ENCODE measurements around the gene CFLAR.

CFLAR gene

GRCh38 chr2:201116115-201116958 is at the start of gene CFLAR:
CFLAR (plus strand) TSS chr2:201116164; CDS start chr2:201129866, 13,702 bp downstream.
- Histone ChIP-seq H3K9ac (ENCODE audit: low read depth in 1 of 2, low read length in 2 of 2) (peak within 1 kb of the TSS; percentile 93 to 98), H3K36me3 (ENCODE audit: control insufficient read depth in 1 of 2, insufficient read depth in 2 of 2, low read length in 2 of 2) (no peaks in the 10 kb centered on the region), H3K9me3 (ENCODE audit: control insufficient read depth in 1 of 2, low read length in 2 of 2) (no peaks in the 10 kb centered on the region), H3K27ac (ENCODE audit: low read depth, low read length) (peak within 1 kb of the TSS; percentile 99), H3K4me1 (ENCODE audit: control insufficient read depth in 1 of 2, insufficient read depth in 2 of 2, low read length in 2 of 2) (peaks cover 7 to 18% of the 10 kb centered on the region in 2 donors), H3K4me3 (ENCODE audit: low read depth in 1 of 2, low read length in 2 of 2) (peak within 1 kb of the TSS; percentile 82 to 95), H3K27me3 (ENCODE audit: control insufficient read depth in 1 of 2, insufficient read depth in 2 of 2, low read length in 2 of 2) (no peaks in the 10 kb centered on the region)

- Histone ChIP-seq H3K4me1 (ENCODE audit: control insufficient read depth in 1 of 2, insufficient read depth in 2 of 2, low read length in 2 of 2) (peaks cover 22 to 33% of the 10 kb centered on the region in 2 donors), H3K27me3 (ENCODE audit: control insufficient read depth in 1 of 2, insufficient read depth in 2 of 2, low read length in 2 of 2) (no peaks in the 10 kb centered on the region), H3K9ac (ENCODE audit: low read depth in 1 of 2, low read length in 2 of 2) (peak overlapping the region; percentile 85 to 90), H3K4me3 (ENCODE audit: low read depth in 1 of 2, low read length in 2 of 2) (peak overlapping the region; percentile 87 to 91), H3K9me3 (ENCODE audit: control insufficient read depth in 1 of 2, low read length in 2 of 2) (no peaks in the 10 kb centered on the region), H3K36me3 (ENCODE audit: control insufficient read depth in 1 of 2, insufficient read depth in 2 of 2, low read length in 2 of 2) (no peaks in the 10 kb centered on the region), H3K27ac (ENCODE audit: low read depth, low read length) (peak overlapping the region; percentile 33)
Measured at GRCh38 chr2:201070948-201071478, 45.0 kb upstream of the CFLAR start.

- Histone ChIP-seq H3K4me1 (ENCODE audit: control insufficient read depth in 1 of 2, insufficient read depth in 2 of 2, low read length in 2 of 2) (peaks cover 24 to 33% of the 10 kb centered on the region in 2 donors), H3K4me3 (ENCODE audit: low read depth in 1 of 2, low read length in 2 of 2) (peak within 1 kb of the TSS; percentile 87 to 91), H3K9me3 (ENCODE audit: control insufficient read depth in 1 of 2, low read length in 2 of 2) (no peaks in the 10 kb centered on the region), H3K36me3 (ENCODE audit: control insufficient read depth in 1 of 2, insufficient read depth in 2 of 2, low read length in 2 of 2) (no peaks in the 10 kb centered on the region), H3K27ac (ENCODE audit: low read depth, low read length) (peak within 1 kb of the TSS; percentile 37), H3K27me3 (ENCODE audit: control insufficient read depth in 1 of 2, insufficient read depth in 2 of 2, low read length in 2 of 2) (no peaks in the 10 kb centered on the region), H3K9ac (ENCODE audit: low read depth in 1 of 2, low read length in 2 of 2) (peak within 1 kb of the TSS; percentile 85 to 90)
Measured at GRCh38 chr2:201071479-201072200, 44.3 kb upstream of the CFLAR start, which contains the start of the genes HYCC2 and NDUFB3. HYCC2 (minus strand) TSS chr2:201071671; CDS start chr2:201024009, 47,662 bp downstream. NDUFB3 (plus strand) TSS chr2:201072001; CDS start chr2:201078883, 6,882 bp downstream.

DNA sequence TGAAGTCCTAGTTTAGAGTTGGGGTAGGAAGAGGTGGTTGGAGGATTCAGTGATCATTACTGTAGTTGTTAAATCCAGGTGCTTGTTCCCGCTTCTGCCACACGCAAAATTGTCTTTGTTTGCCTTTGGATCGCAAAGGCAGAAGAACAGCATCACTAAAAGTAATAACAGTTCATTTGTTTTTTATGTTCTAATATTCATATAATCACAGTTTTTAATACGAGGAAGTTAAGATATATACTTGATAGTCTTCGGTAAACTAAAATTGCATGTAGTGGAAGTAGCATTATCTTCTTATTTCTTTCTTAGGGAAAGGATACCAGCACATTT is 43.8 kb upstream of the CFLAR start:
- peak overlapping the region; percentile 85 to 90 for H3K9ac ChIP-seq (ENCODE audit: low read depth in 1 of 2, low read length in 2 of 2)
- no peaks in the 10 kb centered on the region for H3K9me3 ChIP-seq (ENCODE audit: control insufficient read depth in 1 of 2, low read length in 2 of 2)
- H3K27ac ChIP-seq (ENCODE audit: low read depth, low read length): peak overlapping the region; percentile 37
- no peaks in the 10 kb centered on the region for H3K27me3 ChIP-seq (ENCODE audit: control insufficient read depth in 1 of 2, insufficient read depth in 2 of 2, low read length in 2 of 2)
- peaks cover 24 to 33% of the 10 kb centered on the region in 2 donors for H3K4me1 ChIP-seq (ENCODE audit: control insufficient read depth in 1 of 2, insufficient read depth in 2 of 2, low read length in 2 of 2)
- H3K36me3 ChIP-seq (ENCODE audit: control insufficient read depth in 1 of 2, insufficient read depth in 2 of 2, low read length in 2 of 2): no peaks in the 10 kb centered on the region
- peak overlapping the region; percentile 87 to 91 for H3K4me3 ChIP-seq (ENCODE audit: low read depth in 1 of 2, low read length in 2 of 2)

DNA sequence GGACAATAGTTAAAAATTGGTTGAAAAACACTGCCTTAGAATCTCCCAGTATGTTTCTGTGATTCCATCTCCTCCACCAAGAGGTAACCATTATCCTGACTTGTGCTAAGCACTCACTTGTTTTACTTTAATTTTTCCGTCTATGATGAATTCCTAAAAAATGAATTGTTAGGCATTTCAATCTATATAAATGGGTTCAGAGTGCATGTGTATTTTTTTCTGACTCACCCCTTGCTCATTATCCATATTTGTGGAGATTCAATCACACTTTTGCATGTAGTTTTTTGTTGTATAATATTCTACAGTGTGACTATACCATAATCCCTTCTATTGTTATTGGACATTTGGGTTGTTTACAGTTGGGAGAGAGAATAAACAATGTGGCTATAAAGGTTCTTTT is 42.9 kb upstream of the CFLAR start:
- H3K4me3 ChIP-seq (ENCODE audit: low read depth in 1 of 2, low read length in 2 of 2): peak overlapping the region; percentile 87 to 91
- H3K27me3 ChIP-seq (ENCODE audit: control insufficient read depth in 1 of 2, insufficient read depth in 2 of 2, low read length in 2 of 2): no peaks in the 10 kb centered on the region
- H3K27ac ChIP-seq (ENCODE audit: low read depth, low read length): no peak overlapping the region
- no peaks in the 10 kb centered on the region for H3K9me3 ChIP-seq (ENCODE audit: control insufficient read depth in 1 of 2, low read length in 2 of 2)
- H3K36me3 ChIP-seq (ENCODE audit: control insufficient read depth in 1 of 2, insufficient read depth in 2 of 2, low read length in 2 of 2): no peaks in the 10 kb centered on the region
- H3K9ac ChIP-seq (ENCODE audit: low read depth in 1 of 2, low read length in 2 of 2): no peak overlapping the region
- peaks cover 21 to 30% of the 10 kb centered on the region in 2 donors for H3K4me1 ChIP-seq (ENCODE audit: control insufficient read depth in 1 of 2, insufficient read depth in 2 of 2, low read length in 2 of 2)

DNA sequence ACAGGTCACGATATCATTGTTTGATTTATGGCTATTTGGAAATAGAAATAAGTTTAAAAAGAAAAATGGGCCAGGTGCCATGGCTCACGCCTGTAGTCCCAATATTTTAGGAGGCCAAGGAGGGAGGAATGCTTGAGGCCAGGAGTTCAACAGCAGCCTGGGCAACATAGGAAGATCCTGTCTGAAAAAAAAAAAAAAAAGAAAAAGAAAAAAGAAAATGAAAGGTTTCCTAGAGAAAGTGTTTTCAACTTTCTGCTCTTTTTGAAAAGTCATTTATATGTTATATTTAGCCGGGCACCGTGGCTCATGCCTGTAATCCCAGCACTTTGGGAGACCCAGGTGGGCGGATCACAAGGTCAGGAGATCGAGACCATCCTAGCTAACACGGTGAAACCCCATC is 41.0 kb upstream of the CFLAR start:
- Histone ChIP-seq H3K27me3 (ENCODE audit: control insufficient read depth in 1 of 2, insufficient read depth in 2 of 2, low read length in 2 of 2) (no peaks in the 10 kb centered on the region), H3K36me3 (ENCODE audit: control insufficient read depth in 1 of 2, insufficient read depth in 2 of 2, low read length in 2 of 2) (peaks cover 0 to 8% of the 10 kb centered on the region in 2 donors), H3K27ac (ENCODE audit: low read depth, low read length) (no peak overlapping the region), H3K4me1 (ENCODE audit: control insufficient read depth in 1 of 2, insufficient read depth in 2 of 2, low read length in 2 of 2) (peaks cover 12 to 15% of the 10 kb centered on the region in 2 donors), H3K9ac (ENCODE audit: low read depth in 1 of 2, low read length in 2 of 2) (no peak overlapping the region), H3K9me3 (ENCODE audit: control insufficient read depth in 1 of 2, low read length in 2 of 2) (no peaks in the 10 kb centered on the region), H3K4me3 (ENCODE audit: low read depth in 1 of 2, low read length in 2 of 2) (no peak overlapping the region)

GRCh38 chr2:201084863-201085262 is 31.1 kb upstream of the CFLAR start:
- H3K9ac ChIP-seq (ENCODE audit: low read depth in 1 of 2, low read length in 2 of 2): no peak overlapping the region
- H3K27me3 ChIP-seq (ENCODE audit: control insufficient read depth in 1 of 2, insufficient read depth in 2 of 2, low read length in 2 of 2): no peaks in the 10 kb centered on the region
- H3K36me3 ChIP-seq (ENCODE audit: control insufficient read depth in 1 of 2, insufficient read depth in 2 of 2, low read length in 2 of 2): peaks cover 0 to 38% of the 10 kb centered on the region in 2 donors
- no peak overlapping the region for H3K4me3 ChIP-seq (ENCODE audit: low read depth in 1 of 2, low read length in 2 of 2)
- no peaks in the 10 kb centered on the region for H3K9me3 ChIP-seq (ENCODE audit: control insufficient read depth in 1 of 2, low read length in 2 of 2)
- peaks cover 0 to 2% of the 10 kb centered on the region in 2 donors for H3K4me1 ChIP-seq (ENCODE audit: control insufficient read depth in 1 of 2, insufficient read depth in 2 of 2, low read length in 2 of 2)
- no peak overlapping the region for H3K27ac ChIP-seq (ENCODE audit: low read depth, low read length)

- H3K27me3 ChIP-seq (ENCODE audit: control insufficient read depth in 1 of 2, insufficient read depth in 2 of 2, low read length in 2 of 2): no peaks in the 10 kb centered on the region
- H3K27ac ChIP-seq (ENCODE audit: low read depth, low read length): peak overlapping the region; percentile 10
- peaks cover 0 to 7% of the 10 kb centered on the region in 2 donors for H3K36me3 ChIP-seq (ENCODE audit: control insufficient read depth in 1 of 2, insufficient read depth in 2 of 2, low read length in 2 of 2)
- no peaks in the 10 kb centered on the region for H3K4me1 ChIP-seq (ENCODE audit: control insufficient read depth in 1 of 2, insufficient read depth in 2 of 2, low read length in 2 of 2)
- H3K4me3 ChIP-seq (ENCODE audit: low read depth in 1 of 2, low read length in 2 of 2): no peak overlapping the region
- H3K9me3 ChIP-seq (ENCODE audit: control insufficient read depth in 1 of 2, low read length in 2 of 2): no peaks in the 10 kb centered on the region
- H3K9ac ChIP-seq (ENCODE audit: low read depth in 1 of 2, low read length in 2 of 2): no peak overlapping the region
Measured at GRCh38 chr2:201090574-201090973, 25.4 kb upstream of the CFLAR start.

- H3K27ac ChIP-seq (ENCODE audit: low read depth, low read length): no peak overlapping the region
- H3K36me3 ChIP-seq (ENCODE audit: control insufficient read depth in 1 of 2, insufficient read depth in 2 of 2, low read length in 2 of 2): no peaks in the 10 kb centered on the region
- H3K9ac ChIP-seq (ENCODE audit: low read depth in 1 of 2, low read length in 2 of 2): no peak overlapping the region
- H3K4me1 ChIP-seq (ENCODE audit: control insufficient read depth in 1 of 2, insufficient read depth in 2 of 2, low read length in 2 of 2): no peaks in the 10 kb centered on the region
- H3K9me3 ChIP-seq (ENCODE audit: control insufficient read depth in 1 of 2, low read length in 2 of 2): no peaks in the 10 kb centered on the region
- no peak overlapping the region for H3K4me3 ChIP-seq (ENCODE audit: low read depth in 1 of 2, low read length in 2 of 2)
- no peaks in the 10 kb centered on the region for H3K27me3 ChIP-seq (ENCODE audit: control insufficient read depth in 1 of 2, insufficient read depth in 2 of 2, low read length in 2 of 2)
Measured at GRCh38 chr2:201093573-201093972, 22.4 kb upstream of the CFLAR start.

DNA sequence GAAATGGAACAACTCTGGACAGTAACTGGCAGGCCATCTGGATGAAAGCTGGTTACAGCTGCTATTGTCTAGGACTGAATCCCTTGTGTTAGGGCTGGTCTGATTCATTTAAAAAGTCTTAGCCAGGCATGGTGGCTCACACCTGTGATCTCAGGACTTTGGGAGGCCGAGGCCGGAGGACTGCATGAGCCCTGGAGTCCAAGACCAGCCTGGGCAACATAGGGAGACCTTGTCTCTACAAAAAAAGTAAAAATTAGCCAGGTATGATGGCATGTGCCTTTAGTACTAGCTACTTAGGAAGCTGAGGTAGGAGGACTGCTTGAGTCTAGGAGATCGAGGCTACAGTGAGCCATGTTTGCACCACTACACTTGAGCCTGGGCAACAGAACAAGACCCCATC is 15.5 kb upstream of the CFLAR start:
- H3K4me1 ChIP-seq (ENCODE audit: control insufficient read depth in 1 of 2, insufficient read depth in 2 of 2, low read length in 2 of 2): peaks cover 0 to 9% of the 10 kb centered on the region in 2 donors
- H3K27ac ChIP-seq (ENCODE audit: low read depth, low read length): no peak overlapping the region
- no peaks in the 10 kb centered on the region for H3K9me3 ChIP-seq (ENCODE audit: control insufficient read depth in 1 of 2, low read length in 2 of 2)
- no peak overlapping the region for H3K4me3 ChIP-seq (ENCODE audit: low read depth in 1 of 2, low read length in 2 of 2)
- no peaks in the 10 kb centered on the region for H3K36me3 ChIP-seq (ENCODE audit: control insufficient read depth in 1 of 2, insufficient read depth in 2 of 2, low read length in 2 of 2)
- H3K9ac ChIP-seq (ENCODE audit: low read depth in 1 of 2, low read length in 2 of 2): no peak overlapping the region
- no peaks in the 10 kb centered on the region for H3K27me3 ChIP-seq (ENCODE audit: control insufficient read depth in 1 of 2, insufficient read depth in 2 of 2, low read length in 2 of 2)

All from duodenal mucosa (tissue), 2 donors.